Gastrocnemius medialis (tissue), 4 donors: ENCODE measurements around the gene DNAAF5.

Source experiments
- POLR2A ChIP-seq, 2 donors: fragments of 450-650 bp; IDR thresholded peaks; one replicate each; pipeline ENCODE4 v1.6.1; 2017; ENCODE audit warnings: antibody characterized with exemption in 2 of 2, mild to moderate bottlenecking in 2 of 2, moderate library complexity in 2 of 2
- TF ChIP-seq, protein P1 (sequence below), 5 experiments: fragments of 450-650 bp in 3 of 5; fragments of 200-600 bp in 2 of 5; sonication (generic) in 2 of 5; IDR thresholded peaks in 4 of 5; conservative IDR thresholded peaks in 1 of 5; 1 replicate in 4 of 5; 2 replicates in 1 of 5; pipeline ENCODE4 v1.5.1; 2016 to 2019; ENCODE audit warnings: antibody characterized with exemption in 5 of 5, mild to moderate bottlenecking in 3 of 5, moderate library complexity in 3 of 5

DNA sequence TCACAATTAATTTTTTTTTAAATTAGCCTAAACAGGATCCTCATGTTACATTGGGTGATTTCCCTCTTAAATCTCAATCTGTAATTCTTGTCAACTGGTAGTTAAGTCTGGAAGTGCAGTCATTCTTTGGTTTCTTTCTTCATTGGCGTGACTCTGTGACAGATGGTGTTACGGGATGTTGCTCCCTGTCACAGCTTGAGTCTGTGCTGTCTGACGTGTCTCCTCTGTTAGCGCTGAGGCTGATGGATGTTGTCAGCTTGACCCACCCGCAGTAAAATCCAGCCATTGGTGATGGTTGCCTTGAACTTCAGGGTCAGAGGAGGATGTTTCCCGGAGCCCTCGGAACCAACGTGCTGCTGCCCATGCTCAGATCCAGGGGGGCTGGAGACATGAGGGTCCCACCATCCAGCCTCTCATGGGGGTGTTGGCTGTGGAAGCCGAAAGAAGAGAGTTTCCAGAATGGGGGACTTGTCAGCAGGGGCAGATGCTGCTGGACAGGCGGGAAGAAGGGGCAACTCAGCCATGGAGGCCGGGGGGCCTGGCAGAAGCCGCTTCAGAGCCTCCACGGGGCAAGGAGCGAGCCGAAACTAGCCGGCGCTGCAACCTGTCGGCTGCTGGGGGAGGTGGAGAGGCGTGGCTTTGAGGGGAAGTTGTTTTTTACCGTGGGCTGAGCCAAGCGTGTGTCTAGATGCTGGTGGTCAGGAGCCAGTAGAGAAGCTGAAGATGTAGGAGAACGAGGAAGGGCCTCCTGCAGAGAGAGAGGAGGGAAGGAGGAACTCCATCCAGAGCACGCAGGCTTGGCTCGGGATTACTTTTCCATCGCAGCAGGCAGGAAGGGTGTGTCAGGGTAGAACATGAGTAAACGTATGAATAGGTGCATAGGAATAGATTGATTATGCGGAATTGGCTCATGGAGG, 109.2 kb downstream of the DNAAF5 start:
- TF ChIP-seq, protein P1, sequence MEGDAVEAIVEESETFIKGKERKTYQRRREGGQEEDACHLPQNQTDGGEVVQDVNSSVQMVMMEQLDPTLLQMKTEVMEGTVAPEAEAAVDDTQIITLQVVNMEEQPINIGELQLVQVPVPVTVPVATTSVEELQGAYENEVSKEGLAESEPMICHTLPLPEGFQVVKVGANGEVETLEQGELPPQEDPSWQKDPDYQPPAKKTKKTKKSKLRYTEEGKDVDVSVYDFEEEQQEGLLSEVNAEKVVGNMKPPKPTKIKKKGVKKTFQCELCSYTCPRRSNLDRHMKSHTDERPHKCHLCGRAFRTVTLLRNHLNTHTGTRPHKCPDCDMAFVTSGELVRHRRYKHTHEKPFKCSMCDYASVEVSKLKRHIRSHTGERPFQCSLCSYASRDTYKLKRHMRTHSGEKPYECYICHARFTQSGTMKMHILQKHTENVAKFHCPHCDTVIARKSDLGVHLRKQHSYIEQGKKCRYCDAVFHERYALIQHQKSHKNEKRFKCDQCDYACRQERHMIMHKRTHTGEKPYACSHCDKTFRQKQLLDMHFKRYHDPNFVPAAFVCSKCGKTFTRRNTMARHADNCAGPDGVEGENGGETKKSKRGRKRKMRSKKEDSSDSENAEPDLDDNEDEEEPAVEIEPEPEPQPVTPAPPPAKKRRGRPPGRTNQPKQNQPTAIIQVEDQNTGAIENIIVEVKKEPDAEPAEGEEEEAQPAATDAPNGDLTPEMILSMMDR (IDR thresholded peaks at IDR 0.05 in 4 of 5, conservative IDR thresholded peaks at IDR 0.05 in 1 of 5) = no peak
- TF ChIP-seq POLR2A (IDR thresholded peaks at IDR 0.05) = no peak
